A549 (cell line): ENCODE measurements around the gene PVRIG. TPM values are rescaled to one million over a fixed set of nuclear protein-coding genes. Genes with fewer than 3 reads are reported as not detected.
"Not testable (repeated sequence)": the region's sequence is repeated elsewhere in the genome, so short reads cannot be mapped to it uniquely, and the experiment has no call there.

Experiments used
- ATAC-seq, 2 experiments: fragments of 200-7000 bp in 1 of 2; fragments of >200 bp in 1 of 2; cut with Nextera tagmentation in 1 of 2; cut with Tn5 transposase in 1 of 2; 3 replicates each; pipeline versions ENCODE4 v1.8.0 to v1.9.1; 2018 to 2020; ENCODE audit warnings: mild to moderate bottlenecking in 1 of 2, moderate library complexity in 1 of 2
- CTCF ChIA-PET: fragments of 300-600 bp; sonication (Branson Sonifier 250); formaldehyde crosslinking; extraction: SDS; loops from one replicate; lab custom pipeline; 2021; ENCODE audit warnings: antibody characterized with exemption, inconsistent platforms; lab: Yijun Ruan, JAX
- POLR2A ChIA-PET: fragments of 350-600 bp; formaldehyde crosslinking; extraction: SDS; loops from one replicate; lab custom pipeline; 2021; ENCODE audit warnings: antibody characterized with exemption, inconsistent platforms; lab: Yijun Ruan, JAX
- DNase-seq, 2 experiments: peaks; one replicate each; pipeline versions ENCODE4 v3.0.0 to v3.0.0-alpha.2; 2011 to 2016; ENCODE audit warnings: low read depth in 1 of 2, low spot score in 1 of 2
- FAIRE-seq: peaks from 2 replicates; lab custom pipeline; 2011; peaks lifted over from hg19 to GRCh38; lab: Jason Lieb, UNC
- H3K27ac ChIP-seq, 2 experiments: fragments of >200 bp; sonication (Bioruptor Twin); formaldehyde crosslinking; 3 replicates each; pipeline ENCODE4 v1.5.1; 2016 to 2017
- H3K4me1 ChIP-seq: fragments of >200 bp; sonication (Bioruptor Twin); formaldehyde crosslinking; 3 replicates; pipeline ENCODE4 v1.6.1; 2016
- H3K4me2 ChIP-seq: fragments of >200 bp; sonication (Bioruptor Twin); formaldehyde crosslinking; 3 replicates; pipeline ENCODE4 v1.6.1; 2016
- H3K4me3 ChIP-seq: fragments of >200 bp; sonication (Bioruptor Twin); formaldehyde crosslinking; 3 replicates; pipeline ENCODE4 v1.5.1; 2016
- H3K9me3 ChIP-seq: fragments of >200 bp; sonication (Bioruptor Twin); formaldehyde crosslinking; 3 replicates; pipeline ENCODE4 v1.6.1; 2016
- FOSL2 ChIP-seq, 2 experiments: fragments of 450-650 bp in 1 of 2; fragments of >200 bp in 1 of 2; sonication (Bioruptor Twin) in 1 of 2; formaldehyde crosslinking; IDR thresholded peaks; 2 replicates each; pipeline versions ENCODE4 v1.5.0 to v1.6.1; 2016 to 2020; ENCODE audit warnings: mild to moderate bottlenecking in 1 of 2, moderate library complexity in 1 of 2
- JUN ChIP-seq, 2 experiments: fragments of >200 bp; sonication (Bioruptor Twin); formaldehyde crosslinking; IDR thresholded peaks; 2 replicates in 1 of 2; 3 replicates in 1 of 2; pipeline ENCODE4 v1.6.1; 2016 to 2017
- WGBS: methylation state at CpG from one replicate; pipeline ENCODE4 v1.1.6; 2017; ENCODE audit errors: missing lambda C conversion rate; 5-methylcytosine and 5-hydroxymethylcytosine counted together
- polyA plus RNA-seq, 4 experiments: library from polyadenylated mRNA; depleted of rRNA in 3 of 4; stranded (reverse); fragments of >200 nt; fragmentation: RNase III in 1 of 4; extraction: RNeasy Plus Mini Kit Qiagen cat#74134 plus additional on column Dnase treatment in 1 of 4; gene quantifications; 2 replicates in 3 of 4; 3 replicates in 1 of 4; pipeline ENCODE4 v1.2.3, GENCODE V29; 2011 to 2017
- TF ChIP-seq, protein P1 (sequence below): IDR thresholded peaks from 2 replicates; pipeline ENCODE4 v1.6.1; 2012

The PVRIG gene
- polyA plus RNA-seq, 2 of the 4 experiments (the other 2 are of a cell fraction): not detected

DNA sequence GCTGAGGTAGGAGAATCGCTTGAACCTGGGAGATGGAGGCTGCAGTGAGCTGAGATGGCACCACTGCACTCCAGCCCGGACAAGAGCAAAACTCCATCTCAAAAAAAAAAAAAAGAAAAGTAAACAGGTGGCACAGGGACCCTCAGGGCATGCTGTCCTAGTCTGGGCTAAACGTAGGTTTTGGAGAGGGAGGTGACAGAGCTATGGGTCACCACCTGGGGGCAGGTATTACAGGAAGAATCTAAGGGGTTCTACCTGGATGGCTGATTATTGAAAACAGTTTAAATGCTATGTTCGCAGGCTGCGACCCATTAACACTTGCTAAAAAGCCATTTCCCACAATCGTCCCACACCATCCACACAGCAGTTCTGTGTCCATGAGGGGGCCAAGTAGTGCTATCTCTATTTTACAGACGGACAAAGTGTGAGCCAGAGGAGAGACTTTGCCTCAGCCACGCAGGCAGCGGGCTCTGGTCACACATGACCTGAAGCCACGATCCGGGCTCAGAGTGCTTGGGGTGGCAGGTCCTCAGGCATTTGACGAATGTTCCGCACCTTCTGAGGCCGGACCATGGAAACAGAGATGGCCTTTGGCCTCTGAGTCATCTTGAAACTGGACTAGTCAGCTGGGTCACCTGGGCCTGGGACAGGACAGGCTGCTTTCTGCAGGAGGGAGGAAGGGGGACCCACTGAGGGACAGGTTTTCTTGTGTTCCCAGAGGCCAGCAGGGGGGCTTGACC, 49.7 kb downstream of the PVRIG start:
- POLR2A ChIA-PET; FAIRE-seq; CTCF ChIA-PET; H3K9me3 ChIP-seq; TF ChIP-seq FOSL2 (IDR thresholded peaks at IDR 0.05): not testable (repeated sequence)
- peak; percentile 64 for TF ChIP-seq FOSL2 (CRISPR knock-in tag; IDR thresholded peaks at IDR 0.05)
- TF ChIP-seq, protein P1, sequence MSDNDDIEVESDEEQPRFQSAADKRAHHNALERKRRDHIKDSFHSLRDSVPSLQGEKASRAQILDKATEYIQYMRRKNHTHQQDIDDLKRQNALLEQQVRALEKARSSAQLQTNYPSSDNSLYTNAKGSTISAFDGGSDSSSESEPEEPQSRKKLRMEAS: 0 out of 2 replicates have a peak, but pooled peaks have one; percentile 33
- ATAC-seq (peak; percentile 44 to 53; a peak in 5 of 6 replicates), DNase-seq (peak in 1 of 2 experiments; percentile 71)
- H3K4me1 ChIP-seq: peaks cover 54% of the 10 kb centered on the region
- H3K4me2 ChIP-seq: peak overlapping the region; percentile 99
- H3K4me3 ChIP-seq: peak overlapping the region; percentile 90
- H3K27ac ChIP-seq: peak overlapping the region; percentile 87 to 91
- 24% methylated on average over 14 of the region's 14 CpGs for WGBS

DNA sequence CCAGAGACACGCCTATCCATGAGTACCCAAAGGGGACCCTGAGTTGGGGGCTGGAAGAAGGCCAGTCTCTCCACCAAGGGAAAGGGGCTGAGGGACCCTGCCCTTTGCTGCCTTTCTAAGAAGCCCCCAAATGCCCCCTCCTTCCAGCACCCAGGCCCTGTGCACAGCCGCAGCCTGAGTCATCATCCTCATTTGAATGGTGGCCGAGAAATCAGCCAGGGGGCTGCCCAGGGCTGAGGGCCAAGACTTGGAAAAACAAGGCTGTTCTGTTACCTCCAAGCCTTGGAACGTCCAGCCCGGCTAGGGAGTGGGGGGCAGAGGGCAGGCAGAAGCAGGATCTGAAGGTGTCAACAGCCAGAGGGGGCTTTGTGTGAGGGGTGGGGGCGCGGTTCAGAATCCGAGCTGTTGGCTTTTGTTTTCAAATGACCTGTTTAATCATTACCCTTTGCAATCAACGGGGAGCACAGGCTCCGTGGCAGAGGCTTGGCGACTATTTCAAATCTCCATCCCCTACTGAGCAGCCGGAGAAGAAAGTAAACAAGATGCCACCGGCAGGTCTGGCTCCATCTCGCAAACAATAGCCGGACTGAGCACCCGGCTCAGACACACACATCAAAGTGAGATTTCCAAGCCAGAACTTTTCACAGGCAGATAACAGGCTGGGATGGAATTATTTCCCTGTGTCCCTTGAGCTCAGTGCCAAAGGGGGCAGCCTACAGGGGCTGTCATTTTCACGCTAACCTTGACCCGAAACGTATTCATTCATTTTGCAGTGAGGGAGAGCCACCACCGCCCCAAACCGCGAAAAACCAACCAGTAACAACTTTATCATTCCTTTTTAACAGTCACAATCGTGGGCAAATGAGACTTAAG, 50.5 kb downstream of the PVRIG start:
- WGBS: 2% methylated on average over 14 of the region's 23 CpGs
- H3K9me3 ChIP-seq; FAIRE-seq; CTCF ChIA-PET; TF ChIP-seq FOSL2 (IDR thresholded peaks at IDR 0.05): not testable (repeated sequence)
- ATAC-seq (peak; percentile 51 to 68), DNase-seq (peak in 1 of 2 experiments; percentile 45)
- POLR2A ChIA-PET: interaction anchor here (0.5 kb wide), 1 partner anchor 158 kb away, joined by 3 read pairs; no protein-coding TSS in a partner anchor
- H3K4me3 ChIP-seq: peak overlapping the region; percentile 90
- H3K4me2 ChIP-seq: peak overlapping the region; percentile 99
- peak overlapping the region; percentile 87 to 98 for H3K27ac ChIP-seq
- peaks cover 46% of the 10 kb centered on the region for H3K4me1 ChIP-seq
- 0 out of 5 replicates have a peak, but pooled peaks of 1 of the 2 experiments have one; percentile 14 for TF ChIP-seq JUN (IDR thresholded peaks at IDR 0.05)
- TF ChIP-seq FOSL2 (CRISPR knock-in tag; IDR thresholded peaks at IDR 0.05): peak; percentile 13; the same call in 1 of the 2 replicates

Other genes with a start within 250 kb of the PVRIG start
- 0.13 and 0.48 TPM in 2 replicates for gene AZGP1, start 243.9 kb upstream of the PVRIG start, polyA plus RNA-seq (2011; rRNA removed)
- gene AZGP1, start 243.9 kb upstream of the PVRIG start, polyA plus RNA-seq (2017; fragmentation: RNase III; extraction: RNeasy Plus Mini Kit Qiagen cat#74134 plus additional on column Dnase treatment): 0.07 TPM in 1 of 3 replicates, not detected in the others
- 23.9 and 25.7 TPM in 2 replicates for gene ZKSCAN1, start 204.4 kb upstream of the PVRIG start, polyA plus RNA-seq (2011; rRNA removed)
- gene ZKSCAN1, start 204.4 kb upstream of the PVRIG start, polyA plus RNA-seq (2017; fragmentation: RNase III; extraction: RNeasy Plus Mini Kit Qiagen cat#74134 plus additional on column Dnase treatment): 11.4 to 11.9 TPM (median 11.4 TPM) in 3 replicates
- gene ZSCAN21, start 170.2 kb upstream of the PVRIG start, polyA plus RNA-seq (2011; rRNA removed): 17.9 and 18.3 TPM in 2 replicates
- 8.3 to 9.2 TPM (median 9.1 TPM) in 3 replicates for gene ZSCAN21, start 170.2 kb upstream of the PVRIG start, polyA plus RNA-seq (2017; fragmentation: RNase III; extraction: RNeasy Plus Mini Kit Qiagen cat#74134 plus additional on column Dnase treatment)
- 29.0 and 30.2 TPM in 2 replicates for gene ZNF3, start 138.2 kb upstream of the PVRIG start, polyA plus RNA-seq (2011; rRNA removed)
- 19.9 to 23.7 TPM (median 22.5 TPM) in 3 replicates for gene ZNF3, start 138.2 kb upstream of the PVRIG start, polyA plus RNA-seq (2017; fragmentation: RNase III; extraction: RNeasy Plus Mini Kit Qiagen cat#74134 plus additional on column Dnase treatment)
- 190 and 192 TPM in 2 replicates for gene COPS6, start 131.0 kb upstream of the PVRIG start, polyA plus RNA-seq (2011; rRNA removed)
- gene COPS6, start 131.0 kb upstream of the PVRIG start, polyA plus RNA-seq (2017; fragmentation: RNase III; extraction: RNeasy Plus Mini Kit Qiagen cat#74134 plus additional on column Dnase treatment): 205 to 295 TPM (median 219 TPM) in 3 replicates
- 138 and 145 TPM in 2 replicates for gene MCM7, start 118.6 kb upstream of the PVRIG start, polyA plus RNA-seq (2011; rRNA removed)
- gene MCM7, start 118.6 kb upstream of the PVRIG start, polyA plus RNA-seq (2017; fragmentation: RNase III; extraction: RNeasy Plus Mini Kit Qiagen cat#74134 plus additional on column Dnase treatment): 265 to 287 TPM (median 280 TPM) in 3 replicates
- gene AP4M1, start 118.3 kb upstream of the PVRIG start, polyA plus RNA-seq (2011; rRNA removed): 13.7 and 16.6 TPM in 2 replicates
- 16.5 to 18.3 TPM (median 18.1 TPM) in 3 replicates for gene AP4M1, start 118.3 kb upstream of the PVRIG start, polyA plus RNA-seq (2017; fragmentation: RNase III; extraction: RNeasy Plus Mini Kit Qiagen cat#74134 plus additional on column Dnase treatment)
- 36.2 and 45.1 TPM in 2 replicates for gene TAF6, start 100.6 kb upstream of the PVRIG start, polyA plus RNA-seq (2011; rRNA removed)
- gene TAF6, start 100.6 kb upstream of the PVRIG start, polyA plus RNA-seq (2017; fragmentation: RNase III; extraction: RNeasy Plus Mini Kit Qiagen cat#74134 plus additional on column Dnase treatment): 57.0 to 62.5 TPM (median 57.1 TPM) in 3 replicates
- 11.3 and 11.7 TPM in 2 replicates for gene CNPY4, start 100.3 kb upstream of the PVRIG start, polyA plus RNA-seq (2011; rRNA removed)
- gene CNPY4, start 100.3 kb upstream of the PVRIG start, polyA plus RNA-seq (2017; fragmentation: RNase III; extraction: RNeasy Plus Mini Kit Qiagen cat#74134 plus additional on column Dnase treatment): 16.8 to 26.2 TPM (median 22.8 TPM) in 3 replicates
- gene MBLAC1, start 93.0 kb upstream of the PVRIG start, polyA plus RNA-seq (2011; rRNA removed): 0.45 and 0.63 TPM in 2 replicates
- 2.5 to 3.3 TPM (median 2.6 TPM) in 3 replicates for gene MBLAC1, start 93.0 kb upstream of the PVRIG start, polyA plus RNA-seq (2017; fragmentation: RNase III; extraction: RNeasy Plus Mini Kit Qiagen cat#74134 plus additional on column Dnase treatment)
- gene LAMTOR4, start 71.0 kb upstream of the PVRIG start, polyA plus RNA-seq (2011; rRNA removed): 123 and 152 TPM in 2 replicates
- gene LAMTOR4, start 71.0 kb upstream of the PVRIG start, polyA plus RNA-seq (2017; fragmentation: RNase III; extraction: RNeasy Plus Mini Kit Qiagen cat#74134 plus additional on column Dnase treatment): 168 to 180 TPM (median 177 TPM) in 3 replicates
- gene TRAPPC14, start 61.2 kb upstream of the PVRIG start, polyA plus RNA-seq (2011; rRNA removed): 3.4 and 5.7 TPM in 2 replicates
- 12.0 to 15.6 TPM (median 14.1 TPM) in 3 replicates for gene TRAPPC14, start 61.2 kb upstream of the PVRIG start, polyA plus RNA-seq (2017; fragmentation: RNase III; extraction: RNeasy Plus Mini Kit Qiagen cat#74134 plus additional on column Dnase treatment)
- gene GAL3ST4, start 51.3 kb upstream of the PVRIG start, polyA plus RNA-seq (2011; rRNA removed): 0.27 and 0.56 TPM in 2 replicates
- gene GAL3ST4, start 51.3 kb upstream of the PVRIG start, polyA plus RNA-seq (2017; fragmentation: RNase III; extraction: RNeasy Plus Mini Kit Qiagen cat#74134 plus additional on column Dnase treatment): 0.08 to 0.16 TPM (median 0.10 TPM) in 3 replicates
- 1.1 and 1.8 TPM in 2 replicates for gene GPC2, start 42.6 kb upstream of the PVRIG start, polyA plus RNA-seq (2011; rRNA removed)
- 1.9 to 3.0 TPM (median 2.9 TPM) in 3 replicates for gene GPC2, start 42.6 kb upstream of the PVRIG start, polyA plus RNA-seq (2017; fragmentation: RNase III; extraction: RNeasy Plus Mini Kit Qiagen cat#74134 plus additional on column Dnase treatment)
- gene STAG3, start 42.0 kb upstream of the PVRIG start, polyA plus RNA-seq (2011; rRNA removed): 0.25 and 0.36 TPM in 2 replicates
- 0.50 to 0.66 TPM (median 0.55 TPM) in 3 replicates for gene STAG3, start 42.0 kb upstream of the PVRIG start, polyA plus RNA-seq (2017; fragmentation: RNase III; extraction: RNeasy Plus Mini Kit Qiagen cat#74134 plus additional on column Dnase treatment)
- 0.04 TPM in 1 of 2 replicates, not detected in the other for gene SPDYE3, start 87.8 kb downstream of the PVRIG start, polyA plus RNA-seq (2011; rRNA removed)
- gene SPDYE3, start 87.8 kb downstream of the PVRIG start, polyA plus RNA-seq (2017; fragmentation: RNase III; extraction: RNeasy Plus Mini Kit Qiagen cat#74134 plus additional on column Dnase treatment): 0.04 TPM in 1 of 3 replicates, not detected in the others
- gene PILRB, start 138.2 kb downstream of the PVRIG start, polyA plus RNA-seq (2011; rRNA removed): 24.9 and 28.6 TPM in 2 replicates
- gene PILRB, start 138.2 kb downstream of the PVRIG start, polyA plus RNA-seq (2017; fragmentation: RNase III; extraction: RNeasy Plus Mini Kit Qiagen cat#74134 plus additional on column Dnase treatment): 45.3 to 47.8 TPM (median 46.7 TPM) in 3 replicates
- gene PILRA, start 153.5 kb downstream of the PVRIG start, polyA plus RNA-seq (2011; rRNA removed): 3.3 and 3.9 TPM in 2 replicates
- gene PILRA, start 153.5 kb downstream of the PVRIG start, polyA plus RNA-seq (2017; fragmentation: RNase III; extraction: RNeasy Plus Mini Kit Qiagen cat#74134 plus additional on column Dnase treatment): 1.9 to 3.8 TPM (median 3.4 TPM) in 3 replicates
- gene ZCWPW1, start 208.8 kb downstream of the PVRIG start, polyA plus RNA-seq (2011; rRNA removed): 3.5 and 4.2 TPM in 2 replicates
- 1.9 to 2.5 TPM (median 2.0 TPM) in 3 replicates for gene ZCWPW1, start 208.8 kb downstream of the PVRIG start, polyA plus RNA-seq (2017; fragmentation: RNase III; extraction: RNeasy Plus Mini Kit Qiagen cat#74134 plus additional on column Dnase treatment)
- gene MEPCE, start 209.9 kb downstream of the PVRIG start, polyA plus RNA-seq (2011; rRNA removed): 10.0 and 13.1 TPM in 2 replicates
- gene MEPCE, start 209.9 kb downstream of the PVRIG start, polyA plus RNA-seq (2017; fragmentation: RNase III; extraction: RNeasy Plus Mini Kit Qiagen cat#74134 plus additional on column Dnase treatment): 36.7 to 38.4 TPM (median 38.2 TPM) in 3 replicates
- gene PPP1R35, start 216.5 kb downstream of the PVRIG start, polyA plus RNA-seq (2011; rRNA removed): 15.2 and 15.7 TPM in 2 replicates
- 29.9 to 33.0 TPM (median 31.6 TPM) in 3 replicates for gene PPP1R35, start 216.5 kb downstream of the PVRIG start, polyA plus RNA-seq (2017; fragmentation: RNase III; extraction: RNeasy Plus Mini Kit Qiagen cat#74134 plus additional on column Dnase treatment)
- gene SPACDR, start 244.3 kb downstream of the PVRIG start, polyA plus RNA-seq (2011; rRNA removed): 0.17 and 0.40 TPM in 2 replicates
- gene SPACDR, start 244.3 kb downstream of the PVRIG start, polyA plus RNA-seq (2017; fragmentation: RNase III; extraction: RNeasy Plus Mini Kit Qiagen cat#74134 plus additional on column Dnase treatment): 0.33 to 0.39 TPM (median 0.34 TPM) in 3 replicates